Transverse colon (tissue), 4 donors: ENCODE data around the gene KCNV2.

Experiments
- EP300 ChIP-seq: sonication (generic); formaldehyde crosslinking; IDR thresholded peaks from one replicate; pipeline ENCODE4 v1.6.1; 2017; ENCODE audit warnings: antibody characterized with exemption, low read depth
- POLR2A ChIP-seq: fragments of 450-650 bp; IDR thresholded peaks from one replicate; pipeline ENCODE4 v1.6.1; 2016; ENCODE audit warnings: antibody characterized with exemption, mild to moderate bottlenecking, moderate library complexity
- POLR2AphosphoS5 ChIP-seq, 3 donors: sonication (generic); formaldehyde crosslinking; IDR thresholded peaks; one replicate each; pipeline ENCODE4 v1.6.1; 2016; ENCODE audit warnings: antibody characterized with exemption in 3 of 3
- TF ChIP-seq, protein P1 (sequence below), 5 experiments: fragments of 200-600 bp in 3 of 5; fragments of 450-650 bp in 2 of 5; sonication (generic) in 3 of 5; IDR thresholded peaks; 1 replicate in 2 of 5; 2 replicates in 3 of 5; pipeline ENCODE4 v1.5.1; 2016 to 2017; ENCODE audit warnings: antibody characterized with exemption in 5 of 5, inconsistent platforms in 3 of 5, mild to moderate bottlenecking in 2 of 5, moderate library complexity in 1 of 5

DNA sequence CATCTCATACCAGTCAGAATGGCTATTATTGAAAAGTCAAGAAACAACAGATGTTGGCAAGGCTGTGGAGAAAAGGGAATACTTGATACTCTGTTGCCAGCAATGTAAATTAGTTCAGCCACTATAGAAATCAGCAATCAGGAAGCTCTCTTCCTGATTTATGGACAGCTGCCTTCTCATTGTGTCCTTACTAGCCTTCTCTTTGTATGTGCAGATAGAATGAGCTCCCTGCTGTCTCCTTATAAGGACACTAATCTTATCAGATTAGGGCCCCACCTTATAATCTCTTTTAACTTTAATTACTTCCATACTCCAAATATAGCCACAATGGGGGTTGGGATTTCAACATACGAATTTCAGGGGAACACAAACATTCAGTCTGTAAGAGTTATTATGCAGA is 38.0 kb downstream of the KCNV2 start:
- TF ChIP-seq, protein P1, sequence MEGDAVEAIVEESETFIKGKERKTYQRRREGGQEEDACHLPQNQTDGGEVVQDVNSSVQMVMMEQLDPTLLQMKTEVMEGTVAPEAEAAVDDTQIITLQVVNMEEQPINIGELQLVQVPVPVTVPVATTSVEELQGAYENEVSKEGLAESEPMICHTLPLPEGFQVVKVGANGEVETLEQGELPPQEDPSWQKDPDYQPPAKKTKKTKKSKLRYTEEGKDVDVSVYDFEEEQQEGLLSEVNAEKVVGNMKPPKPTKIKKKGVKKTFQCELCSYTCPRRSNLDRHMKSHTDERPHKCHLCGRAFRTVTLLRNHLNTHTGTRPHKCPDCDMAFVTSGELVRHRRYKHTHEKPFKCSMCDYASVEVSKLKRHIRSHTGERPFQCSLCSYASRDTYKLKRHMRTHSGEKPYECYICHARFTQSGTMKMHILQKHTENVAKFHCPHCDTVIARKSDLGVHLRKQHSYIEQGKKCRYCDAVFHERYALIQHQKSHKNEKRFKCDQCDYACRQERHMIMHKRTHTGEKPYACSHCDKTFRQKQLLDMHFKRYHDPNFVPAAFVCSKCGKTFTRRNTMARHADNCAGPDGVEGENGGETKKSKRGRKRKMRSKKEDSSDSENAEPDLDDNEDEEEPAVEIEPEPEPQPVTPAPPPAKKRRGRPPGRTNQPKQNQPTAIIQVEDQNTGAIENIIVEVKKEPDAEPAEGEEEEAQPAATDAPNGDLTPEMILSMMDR (IDR thresholded peaks at IDR 0.05) = no peak
- TF ChIP-seq POLR2A (no peak), POLR2AphosphoS5 (IDR thresholded peaks at IDR 0.05) (no peak), EP300 (no peak)
